GM18951 (cell line): ENCODE data around the gene SPOCK3.
"Not testable (repeated sequence)": the region's sequence is repeated elsewhere in the genome, so short reads cannot be mapped to it uniquely, and the experiment has no call there.

Experiments used
- POLR2A ChIP-seq: IDR thresholded peaks from 4 replicates; pipeline ENCODE4 v1.6.1; 2011; ENCODE audit warnings: mild to moderate bottlenecking; ENCODE audit not compliant: insufficient read length, insufficient read depth; ENCODE audit errors: extremely low read depth
- in situ Hi-C: fragments of 300-500 bp; cut with MboI; formaldehyde crosslinking; loops from one replicate; pipeline ENCODE4 v1.12.0; 2022; ENCODE audit warnings: low sequenced_read_pairs, mixed read lengths, inconsistent platforms; ENCODE audit not compliant: unreplicated experiment

SPOCK3 gene

DNA sequence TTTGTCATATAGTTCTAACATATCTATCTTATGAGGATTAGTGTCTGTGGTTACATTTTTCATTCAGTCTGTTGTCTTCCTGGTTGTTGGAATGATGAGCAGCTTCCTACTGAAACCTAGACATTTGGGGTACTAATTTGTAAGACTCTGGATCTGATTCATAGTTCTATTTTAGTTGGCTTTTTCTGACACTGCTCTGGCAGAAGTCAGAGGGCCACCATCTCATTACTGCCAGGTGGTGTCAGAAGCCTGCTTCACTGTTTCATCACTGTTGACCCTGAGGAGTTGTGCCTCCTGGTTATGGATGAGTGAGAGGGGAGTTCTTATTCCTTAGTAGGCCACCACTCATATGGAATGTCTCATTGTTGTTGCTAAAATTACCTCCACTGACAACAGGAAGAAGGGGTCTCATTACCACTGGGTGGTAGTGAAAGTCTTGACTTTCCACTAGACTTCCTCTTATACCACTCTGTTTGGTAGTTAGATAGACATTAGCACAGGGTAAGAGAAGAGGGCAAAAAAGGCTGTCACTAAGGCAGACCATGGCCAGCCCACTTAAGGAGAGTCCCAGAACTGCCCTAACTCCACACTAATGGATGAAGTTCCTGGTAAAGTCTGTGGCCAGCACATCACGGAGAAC, 395.2 kb downstream of the SPOCK3 start:
- in situ Hi-C loops, result no loop called here
- TF ChIP-seq POLR2A, result no peak

DNA sequence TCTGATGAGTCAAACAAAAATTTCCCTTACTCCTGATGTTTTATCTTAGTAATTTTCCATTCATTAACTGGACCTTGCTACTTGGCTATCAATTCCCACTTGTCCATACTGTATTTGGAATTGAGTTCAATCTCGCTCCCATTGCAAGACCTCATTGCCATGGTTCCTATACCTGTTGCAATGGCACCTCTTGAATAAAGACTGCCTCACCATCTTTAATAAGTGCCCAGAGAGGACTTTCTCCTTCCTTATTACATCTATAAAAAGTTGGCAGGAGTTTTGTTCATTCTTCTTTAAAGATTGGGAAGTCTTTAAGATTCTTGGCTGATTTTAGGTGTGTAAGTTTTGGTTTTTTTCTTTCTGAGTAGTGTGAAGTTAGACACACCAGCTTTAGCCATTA, 397.4 kb downstream of the SPOCK3 start:
- no peak for TF ChIP-seq POLR2A
- in situ Hi-C loops, result no loop called here

GRCh38 chr4:166827629-166828028, 406.7 kb downstream of the SPOCK3 start:
- no peak for TF ChIP-seq POLR2A
- in situ Hi-C loops, result no loop called here

GRCh38 chr4:166827167-166827566, 407.1 kb downstream of the SPOCK3 start:
- no peak for TF ChIP-seq POLR2A
- in situ Hi-C loops, result no loop called here

DNA sequence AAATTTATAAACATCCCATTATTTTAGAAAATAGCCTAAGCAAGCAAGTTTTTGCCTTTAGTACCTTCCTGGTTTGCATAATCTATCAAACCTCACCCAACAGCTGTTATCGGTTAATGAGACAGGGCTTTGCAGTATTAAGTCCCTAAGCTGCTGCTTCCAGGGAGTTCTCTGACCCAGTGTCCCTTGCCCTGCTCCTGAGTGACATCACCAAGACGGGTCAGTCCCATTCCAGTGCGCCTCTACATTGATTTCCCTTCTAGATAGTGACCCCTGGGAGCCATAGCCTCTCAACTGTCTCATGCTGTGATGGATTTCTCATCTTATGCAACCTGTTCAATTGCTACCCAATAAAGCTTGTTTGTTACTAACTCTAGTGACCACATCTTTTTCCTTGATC, 410.4 kb downstream of the SPOCK3 start:
- TF ChIP-seq POLR2A, result no peak
- in situ Hi-C loops, result no loop called here

DNA sequence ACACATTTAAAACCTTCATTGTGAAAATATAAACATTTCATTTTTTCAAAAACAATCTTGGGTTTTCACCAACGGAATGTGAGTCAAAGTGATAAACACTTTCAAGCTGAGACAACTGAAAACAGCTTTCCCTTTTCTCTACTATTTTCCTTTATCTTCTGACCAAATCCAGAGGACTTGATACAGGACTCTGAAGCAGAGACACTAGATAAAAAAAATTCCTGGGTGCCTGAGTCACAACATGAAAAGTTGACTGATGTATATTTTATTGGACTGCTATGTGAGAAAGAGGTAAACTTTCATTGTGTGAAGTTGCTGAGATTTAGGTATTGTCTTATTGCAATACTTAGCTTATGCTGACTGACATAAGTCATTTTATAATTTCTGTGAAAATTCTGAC, 411.2 kb downstream of the SPOCK3 start:
- TF ChIP-seq POLR2A, result no peak

DNA sequence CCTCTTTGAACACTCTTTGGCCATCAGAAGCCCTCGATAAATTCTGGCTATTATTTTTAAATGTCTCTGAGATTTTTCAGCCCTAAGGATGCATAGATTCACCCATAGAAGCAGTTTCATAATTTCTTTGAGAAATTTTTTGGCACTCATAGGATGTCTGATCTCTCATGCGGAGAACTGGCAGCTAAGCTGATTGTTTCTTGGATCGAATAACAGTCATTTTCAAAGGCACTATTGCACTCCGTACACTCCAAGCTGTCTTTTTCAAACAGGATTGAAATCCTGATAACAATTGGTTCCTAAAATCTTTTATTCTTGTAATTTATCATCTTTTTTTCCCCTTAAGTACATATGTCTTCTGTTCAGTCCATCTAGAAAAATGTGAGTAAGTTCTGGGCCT, 411.9 kb downstream of the SPOCK3 start:
- TF ChIP-seq POLR2A, result no peak
- in situ Hi-C loops, result no loop called here

More for the DNA sequence above, 411.2 kb downstream of the SPOCK3 start:
- in situ Hi-C loops, result no loop called here

- no peak for TF ChIP-seq POLR2A
- in situ Hi-C loops, result no loop called here
Observed at GRCh38 chr4:166816890-166817289, 417.4 kb downstream of the SPOCK3 start.

DNA sequence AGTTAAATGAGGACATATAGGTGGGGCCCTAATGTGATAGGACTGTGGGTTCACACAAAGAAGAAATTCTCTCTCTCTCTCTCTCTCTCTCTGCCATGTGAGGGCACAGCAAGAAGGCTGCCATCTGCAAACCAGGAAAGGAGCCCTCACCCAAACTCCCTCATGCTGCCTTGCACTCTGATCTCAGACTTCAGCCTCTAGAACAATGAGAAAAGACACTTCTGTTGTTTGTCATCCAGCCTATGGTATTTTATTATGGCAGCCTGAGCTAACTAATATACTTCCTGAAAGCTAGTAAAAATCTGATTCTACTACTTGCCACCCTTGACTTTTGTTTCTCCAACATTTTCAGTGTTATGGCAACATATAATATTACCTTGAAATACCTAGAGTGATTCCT, 425.9 kb downstream of the SPOCK3 start:
- in situ Hi-C loops, result no loop called here
- TF ChIP-seq POLR2A, result no peak

GRCh38 chr4:166802346-166802745, 431.9 kb downstream of the SPOCK3 start:
- TF ChIP-seq POLR2A, result no peak
- in situ Hi-C loops, result no loop called here

DNA sequence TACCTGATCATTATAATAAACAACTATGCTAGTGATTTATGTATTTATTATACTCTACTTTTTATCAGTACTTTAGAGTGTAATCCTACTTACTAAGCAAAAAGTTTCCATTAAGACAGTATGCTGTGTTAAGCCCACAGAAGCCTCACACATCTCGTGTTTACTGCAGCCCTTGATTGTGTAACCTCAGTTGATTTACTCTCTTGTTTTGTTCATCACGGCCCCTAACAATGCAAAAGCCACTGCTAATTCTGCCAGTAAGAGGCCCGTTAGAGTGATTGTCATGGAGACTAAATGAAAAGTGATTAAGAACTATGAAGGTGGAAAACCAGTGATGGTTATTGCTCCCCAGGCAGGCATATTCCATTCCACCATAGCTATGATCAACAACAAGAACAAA, 436.2 kb downstream of the SPOCK3 start:
- in situ Hi-C loops, result no loop called here
- TF ChIP-seq POLR2A, result no peak

DNA sequence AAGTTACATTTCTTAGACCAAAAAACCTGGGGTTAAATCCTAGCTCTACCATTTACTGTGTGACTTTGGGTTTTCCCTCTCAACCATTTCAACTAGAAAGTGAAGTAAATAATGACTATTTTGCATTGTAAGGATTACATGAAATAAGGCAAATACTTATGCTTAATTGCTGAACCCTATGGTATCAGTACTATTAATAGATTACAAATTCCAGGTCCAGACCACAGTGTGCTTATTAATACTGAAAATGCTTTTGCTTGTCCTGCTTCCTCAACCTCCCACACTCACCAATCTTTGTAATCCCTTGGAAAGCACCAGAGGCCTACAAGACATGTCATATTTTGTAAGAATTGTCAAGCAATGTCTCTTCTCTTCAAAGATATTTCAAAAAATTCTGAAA, 456.5 kb downstream of the SPOCK3 start:
- TF ChIP-seq POLR2A, result no peak
- in situ Hi-C loops, result no loop called here

DNA sequence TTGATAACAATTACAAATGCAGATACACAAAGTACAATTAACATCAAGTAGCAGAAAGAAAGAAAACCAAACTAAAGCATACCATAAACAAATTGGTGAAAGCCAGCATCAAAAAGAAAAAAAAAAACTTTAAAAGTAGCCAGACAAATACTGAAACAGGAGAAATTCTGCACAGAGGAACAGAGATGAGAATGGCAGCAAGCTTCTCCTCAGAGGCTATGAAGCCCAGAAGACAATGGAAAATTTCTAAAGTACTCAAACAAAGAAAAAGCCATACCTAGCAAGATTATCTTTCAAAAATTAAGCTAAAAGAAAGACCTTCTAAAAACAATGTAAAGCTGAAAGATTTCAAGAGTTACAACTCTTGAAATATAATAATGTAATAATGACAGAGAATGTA, 471.3 kb downstream of the SPOCK3 start:
- no peak for TF ChIP-seq POLR2A
- in situ Hi-C loops, result no loop called here

DNA sequence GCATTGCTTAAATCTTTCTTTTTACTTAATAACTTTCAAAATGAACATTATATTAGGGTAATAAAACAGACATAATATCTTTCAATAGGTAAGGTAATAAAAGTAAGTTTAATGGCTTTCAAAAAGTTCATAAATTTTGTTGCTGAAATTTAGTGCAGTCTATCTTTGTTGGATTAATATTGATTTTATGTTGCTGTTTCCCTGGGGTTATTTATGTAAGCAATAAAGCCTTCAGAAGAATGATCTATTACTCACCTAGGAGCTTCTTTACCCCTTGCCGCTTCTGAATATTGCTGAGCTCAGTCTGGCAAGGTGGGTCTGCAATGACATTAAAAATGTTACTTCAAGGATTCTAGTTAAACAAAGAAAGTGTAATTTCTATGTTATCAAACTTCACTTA, 492.6 kb downstream of the SPOCK3 start:
- TF ChIP-seq POLR2A, result no peak
- in situ Hi-C loops, result no loop called here

GRCh38 chr4:166739215-166739614, 495.1 kb downstream of the SPOCK3 start:
- in situ Hi-C loops, result not testable (repeated sequence)

GRCh38 chr4:166737430-166737829, 496.9 kb downstream of the SPOCK3 start:
- no peak for TF ChIP-seq POLR2A
- in situ Hi-C loops, result no loop called here

DNA sequence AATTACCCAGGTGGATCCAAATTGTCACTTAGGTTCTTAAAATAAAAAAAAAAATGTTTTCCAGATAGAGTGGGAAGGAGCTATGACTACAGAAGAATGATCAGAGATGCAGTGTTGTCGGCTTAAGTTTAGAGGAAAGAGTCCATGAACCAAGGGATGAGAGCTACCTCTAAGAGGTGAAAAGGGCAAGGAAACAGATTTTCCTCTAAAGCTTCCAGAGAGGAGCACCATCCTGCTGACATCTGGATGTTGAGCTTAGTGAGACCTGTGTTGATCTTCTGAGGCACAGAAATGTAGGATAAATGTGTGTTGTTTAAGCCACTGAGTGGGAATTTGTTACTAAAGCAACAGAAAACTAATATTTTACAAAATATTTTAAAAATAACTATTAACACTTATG, 498.7 kb downstream of the SPOCK3 start:
- TF ChIP-seq POLR2A, result no peak
- in situ Hi-C loops, result no loop called here
